OCI-LY7 (cell line): ENCODE measurements around the gene NAV1.

ENCODE experiments used
- CTCF ChIP-seq: fragments of 200-600 bp; sonication (generic); conservative IDR thresholded peaks from 2 replicates; pipeline ENCODE4 v1.5.1; 2014; ENCODE audit warnings: mild to moderate bottlenecking, antibody characterized with exemption, low read length, moderate library complexity, mixed read lengths
- EZH2phosphoT487 ChIP-seq: fragments of 200-600 bp; sonication (generic); IDR thresholded peaks from 2 replicates; pipeline ENCODE4 v1.6.1; 2018; ENCODE audit warnings: low read depth, borderline replicate concordance, mild to moderate bottlenecking, mixed run types, antibody characterized with exemption, low read length, moderate library complexity, mixed read lengths

GRCh38 chr1:201557572-201557958 lies 18.6 kb downstream of the NAV1 start:
- TF ChIP-seq CTCF (no peak), EZH2phosphoT487 (no peak)
